ENCODE measurements around the gene RAB7A. TPM values are rescaled to one million over a fixed set of nuclear protein-coding genes. Genes with fewer than 3 reads are reported as not detected.

RAB7A gene
- total and polyA plus RNA-seq, 4 donors = 127 to 271 (median 209) TPM

DNA sequence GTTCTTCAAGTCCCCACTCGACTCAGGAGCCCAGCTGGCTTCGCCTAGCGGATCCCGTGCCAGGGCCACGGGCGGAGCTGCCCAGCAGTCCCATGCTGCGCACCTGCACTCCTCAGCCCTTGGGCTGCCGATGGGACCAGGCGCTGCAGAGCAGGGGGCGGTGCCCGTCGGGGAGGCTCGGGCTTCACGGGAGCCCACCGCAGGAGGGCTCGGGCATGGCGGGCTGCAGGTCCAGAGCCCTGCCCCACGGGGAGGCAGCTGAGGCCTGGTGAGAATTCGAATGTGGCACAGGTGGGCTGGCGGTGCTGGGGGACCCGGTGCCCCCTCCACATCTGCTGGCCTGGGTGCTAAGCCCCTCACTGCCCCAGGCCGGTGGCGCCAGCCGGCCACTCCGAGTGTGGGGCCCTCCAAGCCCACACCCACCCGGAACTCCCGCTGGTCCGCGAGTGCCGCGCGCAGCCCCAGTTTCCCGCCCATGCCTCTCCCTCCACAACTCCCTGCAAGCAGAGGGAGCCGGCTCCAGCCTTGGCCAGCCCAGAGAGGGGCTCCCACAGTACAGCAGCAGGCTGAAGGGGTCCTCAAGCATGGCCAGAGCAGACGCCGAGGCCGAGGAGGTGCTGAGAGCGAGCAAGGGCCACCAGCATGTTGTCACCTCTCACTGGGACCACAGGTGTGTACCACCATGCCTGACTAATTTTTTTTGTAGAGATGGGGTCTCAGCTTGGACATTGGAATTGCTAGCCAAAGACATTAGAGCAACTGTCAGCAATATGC is 17.0 kb downstream of the RAB7A start:
- Histone ChIP-seq H3K9ac (ENCODE audit: insufficient read depth in 1 of 2, low read length in 2 of 2) (no peak overlapping the region), H3K4me1 (ENCODE audit: control insufficient read depth in 5 of 5, insufficient read depth in 5 of 5, low read length in 5 of 5) (peaks cover 0 to 3% (median 0%) of the 10 kb centered on the region in 5 donors), H3K4me3 (no peak overlapping the region), H3K27me3 (ENCODE audit: control insufficient read depth in 3 of 3, insufficient read depth in 3 of 3, low read length in 2 of 3) (no peaks in the 10 kb centered on the region), H3K9me3 (ENCODE audit: control insufficient read depth in 4 of 4, insufficient read depth in 3 of 4, low read length in 3 of 4) (peaks cover 0 to 3% (median 0%) of the 10 kb centered on the region in 4 donors), H3K27ac (ENCODE audit: low read depth in 1 of 2, low read length in 1 of 2) (no peak overlapping the region), H3K36me3 (ENCODE audit: control insufficient read depth in 4 of 4, insufficient read depth in 4 of 4, low read length in 4 of 4) (peaks cover 8 to 33% (median 20%) of the 10 kb centered on the region in 4 donors)
- DNase-seq = no peak
- TF ChIP-seq, protein P1, sequence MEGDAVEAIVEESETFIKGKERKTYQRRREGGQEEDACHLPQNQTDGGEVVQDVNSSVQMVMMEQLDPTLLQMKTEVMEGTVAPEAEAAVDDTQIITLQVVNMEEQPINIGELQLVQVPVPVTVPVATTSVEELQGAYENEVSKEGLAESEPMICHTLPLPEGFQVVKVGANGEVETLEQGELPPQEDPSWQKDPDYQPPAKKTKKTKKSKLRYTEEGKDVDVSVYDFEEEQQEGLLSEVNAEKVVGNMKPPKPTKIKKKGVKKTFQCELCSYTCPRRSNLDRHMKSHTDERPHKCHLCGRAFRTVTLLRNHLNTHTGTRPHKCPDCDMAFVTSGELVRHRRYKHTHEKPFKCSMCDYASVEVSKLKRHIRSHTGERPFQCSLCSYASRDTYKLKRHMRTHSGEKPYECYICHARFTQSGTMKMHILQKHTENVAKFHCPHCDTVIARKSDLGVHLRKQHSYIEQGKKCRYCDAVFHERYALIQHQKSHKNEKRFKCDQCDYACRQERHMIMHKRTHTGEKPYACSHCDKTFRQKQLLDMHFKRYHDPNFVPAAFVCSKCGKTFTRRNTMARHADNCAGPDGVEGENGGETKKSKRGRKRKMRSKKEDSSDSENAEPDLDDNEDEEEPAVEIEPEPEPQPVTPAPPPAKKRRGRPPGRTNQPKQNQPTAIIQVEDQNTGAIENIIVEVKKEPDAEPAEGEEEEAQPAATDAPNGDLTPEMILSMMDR (IDR thresholded peaks at IDR 0.05; ENCODE audit: control extremely low read depth, extremely low read depth) = no peak
- 96 to 99% methylated on average over 38 of the region's 38 CpGs for WGBS, 2 donors
- ATAC-seq (ENCODE audit: insufficient read depth, low FRiP score) = no peak

DNA sequence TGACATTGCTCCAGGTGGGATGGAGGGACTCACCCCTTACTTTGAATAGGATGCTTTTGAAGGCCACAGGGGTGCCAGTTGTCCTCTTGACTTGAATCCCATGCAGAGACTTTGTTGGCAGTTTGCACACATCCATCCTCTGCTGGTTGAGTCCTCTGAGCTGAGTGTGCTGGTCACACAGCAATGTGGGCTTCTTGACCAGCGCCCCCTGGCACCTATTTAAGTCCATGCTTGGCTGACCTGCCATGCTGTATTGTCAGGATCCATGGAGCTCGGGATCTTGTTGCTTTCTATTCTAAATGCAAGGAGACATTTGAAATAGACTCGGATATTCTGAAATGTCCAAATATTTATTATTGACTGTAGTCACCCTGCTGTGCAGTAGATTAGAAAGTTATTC is 19.8 kb downstream of the RAB7A start:
- TF ChIP-seq, protein P1 (IDR thresholded peaks at IDR 0.05; ENCODE audit: control extremely low read depth, extremely low read depth) = no peak
- ATAC-seq (ENCODE audit: insufficient read depth, low FRiP score) = no peak
- DNase-seq = no peak
- peaks cover 0 to 13% (median 0%) of the 10 kb centered on the region in 5 donors for H3K4me1 ChIP-seq (ENCODE audit: control insufficient read depth in 5 of 5, insufficient read depth in 5 of 5, low read length in 5 of 5)
- no peak overlapping the region for H3K9ac ChIP-seq (ENCODE audit: insufficient read depth in 1 of 2, low read length in 2 of 2)
- H3K36me3 ChIP-seq (ENCODE audit: control insufficient read depth in 4 of 4, insufficient read depth in 4 of 4, low read length in 4 of 4) = peaks cover 8 to 33% (median 16%) of the 10 kb centered on the region in 4 donors
- H3K9me3 ChIP-seq (ENCODE audit: control insufficient read depth in 4 of 4, insufficient read depth in 3 of 4, low read length in 3 of 4) = peaks cover 0 to 3% (median 0%) of the 10 kb centered on the region in 4 donors
- H3K27ac ChIP-seq (ENCODE audit: low read depth in 1 of 2, low read length in 1 of 2) = no peak overlapping the region
- WGBS, 2 donors = 89 to 96% methylated on average over 3 of the region's 3 CpGs
- no peaks in the 10 kb centered on the region for H3K27me3 ChIP-seq (ENCODE audit: control insufficient read depth in 3 of 3, insufficient read depth in 3 of 3, low read length in 2 of 3)
- H3K4me3 ChIP-seq = no peak overlapping the region

DNA sequence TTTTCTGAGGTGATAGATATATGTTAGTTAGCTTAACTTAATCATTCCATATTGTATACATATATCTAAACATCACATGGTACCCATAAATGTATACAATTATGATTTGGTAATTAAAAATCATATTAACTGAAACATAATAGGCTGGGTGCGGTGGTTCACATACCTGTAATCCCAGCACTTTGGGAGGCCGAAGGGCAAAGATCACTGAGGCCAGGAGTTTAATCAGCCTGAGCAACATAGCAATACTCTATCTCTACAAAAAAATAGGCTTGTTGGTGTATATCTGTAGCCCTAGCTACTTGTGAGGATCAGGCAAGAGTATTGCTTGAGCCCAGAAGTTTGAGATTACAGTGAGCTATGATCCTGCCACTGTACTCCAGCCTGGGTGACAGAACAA is 20.9 kb downstream of the RAB7A start:
- Histone ChIP-seq H3K27me3 (ENCODE audit: control insufficient read depth in 3 of 3, insufficient read depth in 3 of 3, low read length in 2 of 3) (no peaks in the 10 kb centered on the region), H3K36me3 (ENCODE audit: control insufficient read depth in 4 of 4, insufficient read depth in 4 of 4, low read length in 4 of 4) (peaks cover 8 to 28% (median 14%) of the 10 kb centered on the region in 4 donors), H3K4me3 (no peak overlapping the region), H3K27ac (ENCODE audit: low read depth in 1 of 2, low read length in 1 of 2) (no peak overlapping the region), H3K9me3 (ENCODE audit: control insufficient read depth in 4 of 4, insufficient read depth in 3 of 4, low read length in 3 of 4) (peaks cover 0 to 3% (median 0%) of the 10 kb centered on the region in 4 donors), H3K4me1 (ENCODE audit: control insufficient read depth in 5 of 5, insufficient read depth in 5 of 5, low read length in 5 of 5) (peaks cover 0 to 13% (median 0%) of the 10 kb centered on the region in 5 donors), H3K9ac (ENCODE audit: insufficient read depth in 1 of 2, low read length in 2 of 2) (no peak overlapping the region)
- ATAC-seq (ENCODE audit: insufficient read depth, low FRiP score) (no peak), DNase-seq (no peak)
- TF ChIP-seq, protein P1 (IDR thresholded peaks at IDR 0.05; ENCODE audit: control extremely low read depth, extremely low read depth) = no peak
- WGBS, 2 donors = 99 to 100% methylated on average over 2 of the region's 2 CpGs
